HCT116 (cell line): ENCODE measurements around the gene WDR27. TPM values are rescaled to one million over a fixed set of nuclear protein-coding genes. Genes with fewer than 3 reads are reported as not detected.

Source experiments
- ATAC-seq: fragments of 200-7000 bp; cut with Tn5 transposase; 2 replicates; pipeline ENCODE4 v1.9.1; 2020; ENCODE audit warnings: mild to moderate bottlenecking, moderate library complexity
- BruUV-seq: library from RNA; stranded (reverse); fragments of 400-500 nt; replicated peaks from 2 replicates; lab custom pipeline; 2021; lab: Mats Ljungman, UMichigan
- CTCF ChIA-PET: fragments of 300-600 bp; sonication (Branson Sonifier 250); formaldehyde crosslinking; loops from one replicate; lab custom pipeline; 2021; ENCODE audit warnings: antibody characterized with exemption; lab: Charles Lee
- POLR2A ChIA-PET: fragments of 300-600, 350-600 bp; sonication (Branson Sonifier 250); formaldehyde crosslinking; loops from one replicate; lab custom pipeline; 2021; ENCODE audit warnings: antibody characterized with exemption; lab: Charles Lee
- RAD21 ChIA-PET, 2 experiments: fragments of 300-600 bp; sonication (Branson Sonifier 250); formaldehyde crosslinking; loops; one replicate each; lab custom pipeline; 2023; ENCODE audit warnings: low total read pairs in 2 of 2; ENCODE audit not compliant: uncharacterized antibody in 2 of 2, unreplicated experiment in 2 of 2, low non-redundant PET in 1 of 2; lab: Charles Lee
- DNase-seq: peaks from one replicate; pipeline ENCODE4 v3.0.0-alpha.2; 2010; ENCODE audit warnings: low read depth, low spot score
- H2AFZ ChIP-seq: fragments of 200-600 bp; shearing (Covaris generic), sonication (generic); 2 replicates; pipeline ENCODE4 v1.6.1; 2017; ENCODE audit warnings: low read depth, mixed run types, mixed read lengths, antibody characterized with exemption, low read length; ENCODE audit not compliant: poor library complexity, severe bottlenecking
- H3K27ac ChIP-seq: 2 replicates; pipeline ENCODE4 v1.5.1; 2012; ENCODE audit warnings: low read depth, low read length
- H3K27me3 ChIP-seq: fragments of 200-600 bp; sonication (generic); 2 replicates; pipeline ENCODE4 v1.6.1; 2016; ENCODE audit warnings: mixed run types, low read length, mixed read lengths; ENCODE audit not compliant: insufficient read depth
- H3K36me3 ChIP-seq, 2 experiments: fragments of 200-500 bp in 1 of 2; fragments of 200-600 bp in 1 of 2; sonication (Bioruptor generic) in 1 of 2; sonication (generic) in 1 of 2; 2 replicates each; pipeline versions ENCODE4 v1.5.1 to v1.6.1; 2014 to 2016; ENCODE audit warnings: low read length in 2 of 2, inconsistent platforms in 1 of 2, mixed read lengths in 1 of 2, mixed run types in 1 of 2; ENCODE audit not compliant: insufficient read depth in 2 of 2, control insufficient read depth in 1 of 2
- H3K4me1 ChIP-seq, 2 experiments: fragments of 200-600 bp in 1 of 2; sonication (generic) in 1 of 2; 2 replicates each; pipeline versions ENCODE4 v1.5.1 to v1.6.1; 2012 to 2017; ENCODE audit warnings: low read length in 2 of 2, inconsistent platforms in 1 of 2, mild to moderate bottlenecking in 1 of 2, mixed read lengths in 1 of 2, mixed run types in 1 of 2, moderate library complexity in 1 of 2; ENCODE audit not compliant: insufficient read depth in 2 of 2, control insufficient read depth in 1 of 2
- H3K4me2 ChIP-seq: fragments of 200-600 bp; sonication (generic); 2 replicates; pipeline ENCODE4 v1.6.1; 2017; ENCODE audit warnings: mixed run types, low read length, mixed read lengths
- H3K4me3 ChIP-seq, 2 experiments: fragments of 200-600 bp in 1 of 2; sonication (generic) in 1 of 2; replicated peaks in 1 of 2; 2 replicates each; pipeline ENCODE4 v1.5.1; 2011 to 2016; ENCODE audit warnings: low read length in 2 of 2, control low read depth in 1 of 2, low read depth in 1 of 2, mild to moderate bottlenecking in 1 of 2, mixed read lengths in 1 of 2, mixed run types in 1 of 2
- H3K79me2 ChIP-seq: fragments of 200-600 bp; sonication (generic); 2 replicates; pipeline ENCODE4 v1.6.1; 2017; ENCODE audit warnings: mild to moderate bottlenecking, mixed run types, low read length, moderate library complexity, mixed read lengths; ENCODE audit not compliant: insufficient read depth
- H3K9ac ChIP-seq: fragments of 200-600 bp; sonication (generic); 2 replicates; pipeline ENCODE4 v1.6.1; 2016; ENCODE audit warnings: low read length, mixed read lengths
- H3K9me2 ChIP-seq: fragments of 200-600 bp; sonication (generic), shearing (Covaris generic); 2 replicates; pipeline ENCODE4 v1.6.1; 2017; ENCODE audit warnings: mixed run types, mild to moderate bottlenecking, moderate library complexity; ENCODE audit not compliant: insufficient read depth
- H3K9me3 ChIP-seq, 2 experiments: fragments of 200-500 bp in 1 of 2; fragments of 200-600 bp in 1 of 2; sonication (Bioruptor generic) in 1 of 2; sonication (generic) in 1 of 2; 2 replicates each; pipeline ENCODE4 v1.6.1; 2014 to 2017; ENCODE audit warnings: low read length in 2 of 2, mixed read lengths in 2 of 2, inconsistent platforms in 1 of 2, low read depth in 1 of 2, mild to moderate bottlenecking in 1 of 2, mixed run types in 1 of 2, moderate library complexity in 1 of 2; ENCODE audit not compliant: control insufficient read depth in 1 of 2, insufficient read depth in 1 of 2
- H4K20me1 ChIP-seq: fragments of 200-600 bp; sonication (generic), shearing (Covaris generic); 2 replicates; pipeline ENCODE4 v1.6.1; 2017; ENCODE audit warnings: mixed run types, mild to moderate bottlenecking, moderate library complexity; ENCODE audit not compliant: insufficient read depth
- ATF3 ChIP-seq: IDR thresholded peaks from 2 replicates; pipeline ENCODE4 v1.6.1; 2012
- CBX3 ChIP-seq: IDR thresholded peaks from 2 replicates; pipeline ENCODE4 v1.6.1; 2012; ENCODE audit warnings: low read depth
- CEBPB ChIP-seq: IDR thresholded peaks from 2 replicates; pipeline ENCODE4 v1.6.1; 2012; ENCODE audit warnings: low read depth
- CTCF ChIP-seq, 3 experiments: fragments of 200-600 bp in 1 of 3; sonication (generic) in 1 of 3; IDR thresholded peaks in 2 of 3; conservative IDR thresholded peaks in 1 of 3; 2 replicates each; pipeline ENCODE4 v1.5.1; 2012 to 2017; ENCODE audit warnings: low read depth in 2 of 3, low read length in 2 of 3, antibody characterized with exemption in 1 of 3, borderline replicate concordance in 1 of 3, control low read depth in 1 of 3, mild to moderate bottlenecking in 1 of 3, mixed read lengths in 1 of 3, mixed run types in 1 of 3, moderate library complexity in 1 of 3; ENCODE audit not compliant: insufficient read depth in 1 of 3
- EGR1 ChIP-seq: IDR thresholded peaks from 2 replicates; pipeline ENCODE4 v1.6.1; 2012; ENCODE audit warnings: low read depth
- EZH2phosphoT487 ChIP-seq: fragments of 200-600 bp; IDR thresholded peaks from 2 replicates; pipeline ENCODE4 v1.6.1; 2018; ENCODE audit warnings: antibody characterized with exemption, borderline replicate concordance
- FOSL1 ChIP-seq: IDR thresholded peaks from 2 replicates; pipeline ENCODE4 v1.6.1; 2012; ENCODE audit warnings: low read depth
- JUND ChIP-seq: IDR thresholded peaks from 2 replicates; pipeline ENCODE4 v1.6.1; 2012
- MAX ChIP-seq: IDR thresholded peaks from 2 replicates; pipeline ENCODE4 v1.6.1; 2012
- POLR2A ChIP-seq: IDR thresholded peaks from 2 replicates; pipeline ENCODE4 v1.7.0; 2011; ENCODE audit warnings: borderline replicate concordance; ENCODE audit not compliant: insufficient read depth, insufficient read length; ENCODE audit errors: extremely low read depth
- POLR2AphosphoS5 ChIP-seq: IDR thresholded peaks from 2 replicates; pipeline ENCODE4 v1.6.1; 2011; ENCODE audit warnings: mild to moderate bottlenecking, low read depth, low read length, moderate library complexity
- RAD21 ChIP-seq: IDR thresholded peaks from 2 replicates; pipeline ENCODE4 v1.6.1; 2012; ENCODE audit warnings: low read depth, mild to moderate bottlenecking
- REST ChIP-seq: IDR thresholded peaks from 2 replicates; pipeline ENCODE4 v1.6.1; 2012; ENCODE audit warnings: low read depth
- SIN3A ChIP-seq: IDR thresholded peaks from 2 replicates; pipeline ENCODE4 v1.6.1; 2012; ENCODE audit warnings: low read depth
- SRF ChIP-seq: IDR thresholded peaks from 2 replicates; pipeline ENCODE4 v1.6.1; 2012; ENCODE audit warnings: low read depth
- TCF7L2 ChIP-seq: IDR thresholded peaks from 2 replicates; pipeline ENCODE4 v1.7.0; 2011; ENCODE audit warnings: borderline replicate concordance, inconsistent platforms; ENCODE audit not compliant: insufficient read depth, insufficient read length; ENCODE audit errors: extremely low read depth
- ZBTB33 ChIP-seq: IDR thresholded peaks from 2 replicates; pipeline ENCODE4 v1.6.1; 2011; ENCODE audit warnings: mild to moderate bottlenecking, low read length, moderate library complexity; ENCODE audit not compliant: insufficient replicate concordance; ENCODE audit errors: extremely low read depth
- ZFX ChIP-seq: fragments of 450-650 bp; IDR thresholded peaks from 2 replicates; pipeline ENCODE4 v1.6.1; 2017
- ZNF274 ChIP-seq: fragments of 200-500 bp; sonication (Bioruptor generic); IDR thresholded peaks from 2 replicates; pipeline ENCODE4 v1.6.1; 2014; ENCODE audit warnings: mild to moderate bottlenecking, low read depth, low read length, inconsistent platforms
- intact Hi-C: fragments of 100-400 bp; cut with micrococcal nuclease; formaldehyde crosslinking; loops from 2 replicates; pipeline ENCODE4 v1.10.0; 2022
- total RNA-seq: library from RNA; stranded (reverse); gene quantifications from one replicate; pipeline ENCODE4 v1.2.1, GENCODE V29; 2021; ENCODE audit not compliant: unreplicated experiment

WDR27 gene
- total RNA-seq, 1 experiment from 2014 or later, result 60.6 TPM

- POLR2A ChIA-PET, result no interaction called here
- CTCF ChIA-PET, result no interaction called here
- Histone ChIP-seq H4K20me1 (no peaks in the 10 kb centered on the region), H3K9me2 (no peaks in the 10 kb centered on the region), H2AFZ (no peak overlapping the region), H3K79me2 (no peaks in the 10 kb centered on the region), H3K4me2 (no peak overlapping the region), H3K9me3 (no peaks in the 10 kb centered on the region), H3K36me3 (peaks cover 0 to 1% of the 10 kb centered on the region in 2 experiments; a peak in 1 of 4 replicates), H3K4me3 (no peak overlapping the region), H3K9ac (no peak overlapping the region), H3K27ac (no peak overlapping the region), H3K4me1 (peaks cover 0 to 7% of the 10 kb centered on the region in 2 experiments; a peak in 2 of 4 replicates), H3K27me3 (no peaks in the 10 kb centered on the region)
- DNase-seq (no peak), ATAC-seq (no peak)
- intact Hi-C loops, result no loop called here
- no TSS peak for BruUV-seq
- RAD21 ChIA-PET, result no interaction called here
- TF ChIP-seq CBX3 (no peak), JUND (no peak), SIN3A (no peak), TCF7L2 (no peak), POLR2A (no peak), CTCF (IDR thresholded peaks at IDR 0.05 in 2 of 3, conservative IDR thresholded peaks at IDR 0.05 in 1 of 3; ENCODE audit: borderline replicate concordance in 1 of 3, insufficient read depth in 1 of 3, low read depth in 2 of 3, low read length in 2 of 3) (no peak), ATF3 (no peak), ZFX (no peak), ZNF274 (no peak), EZH2phosphoT487 (no peak), MAX (no peak), ZBTB33 (no peak), POLR2AphosphoS5 (no peak), FOSL1 (no peak), CEBPB (no peak), REST (no peak), RAD21 (no peak), SRF (no peak), EGR1 (no peak)
These were observed 53.2 kb downstream of the WDR27 start for GRCh38 chr6:169648617-169649016.
